ENCODE data around the gene MOB3B. TPM values are rescaled to one million over a fixed set of nuclear protein-coding genes. Genes with fewer than 3 reads are reported as not detected.

MOB3B gene
- total and polyA plus RNA-seq, 2 donors (not counting 1 experiment from before 2014, with no cell fraction given), result under 0.01 to 0.15 TPM

GRCh38 chr9:27304521-27304920 lies 225.1 kb downstream of the MOB3B start:
- TF ChIP-seq EZH2 (IDR thresholded peaks at IDR 0.05; ENCODE audit: low read length, missing control alignments), result no peak
- TF ChIP-seq, protein P1, sequence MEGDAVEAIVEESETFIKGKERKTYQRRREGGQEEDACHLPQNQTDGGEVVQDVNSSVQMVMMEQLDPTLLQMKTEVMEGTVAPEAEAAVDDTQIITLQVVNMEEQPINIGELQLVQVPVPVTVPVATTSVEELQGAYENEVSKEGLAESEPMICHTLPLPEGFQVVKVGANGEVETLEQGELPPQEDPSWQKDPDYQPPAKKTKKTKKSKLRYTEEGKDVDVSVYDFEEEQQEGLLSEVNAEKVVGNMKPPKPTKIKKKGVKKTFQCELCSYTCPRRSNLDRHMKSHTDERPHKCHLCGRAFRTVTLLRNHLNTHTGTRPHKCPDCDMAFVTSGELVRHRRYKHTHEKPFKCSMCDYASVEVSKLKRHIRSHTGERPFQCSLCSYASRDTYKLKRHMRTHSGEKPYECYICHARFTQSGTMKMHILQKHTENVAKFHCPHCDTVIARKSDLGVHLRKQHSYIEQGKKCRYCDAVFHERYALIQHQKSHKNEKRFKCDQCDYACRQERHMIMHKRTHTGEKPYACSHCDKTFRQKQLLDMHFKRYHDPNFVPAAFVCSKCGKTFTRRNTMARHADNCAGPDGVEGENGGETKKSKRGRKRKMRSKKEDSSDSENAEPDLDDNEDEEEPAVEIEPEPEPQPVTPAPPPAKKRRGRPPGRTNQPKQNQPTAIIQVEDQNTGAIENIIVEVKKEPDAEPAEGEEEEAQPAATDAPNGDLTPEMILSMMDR (conservative IDR thresholded peaks at IDR 0.05 in 1 of 2, IDR thresholded peaks at IDR 0.05 in 1 of 2; ENCODE audit: low read depth in 1 of 2, low read length in 2 of 2), result no peak
- H3K79me2 ChIP-seq (ENCODE audit: control insufficient read depth, insufficient read depth, low read length), result no peaks in the 10 kb centered on the region
- no peak overlapping the region for H3K27ac ChIP-seq (ENCODE audit: insufficient read depth, low read length)
- no peak overlapping the region for H3K9ac ChIP-seq (ENCODE audit: insufficient read depth, low read length)
- no peak overlapping the region for H3K4me3 ChIP-seq (replicated peaks in 1 of 4; ENCODE audit: control extremely low read depth in 1 of 4, insufficient read depth in 1 of 4, low read depth in 3 of 4, low read length in 4 of 4)
- no peaks in the 10 kb centered on the region for H3K4me1 ChIP-seq (ENCODE audit: control insufficient read depth, extremely low read depth, insufficient read depth, low read length)
- no peak for DNase-seq (ENCODE audit: low read depth in 2 of 2)
- H3K4me2 ChIP-seq (ENCODE audit: extremely low read depth, insufficient read depth, low read length), result no peak overlapping the region
- H3K27me3 ChIP-seq (ENCODE audit: control insufficient read depth, insufficient read depth, low read length), result no peaks in the 10 kb centered on the region
- H3K9me3 ChIP-seq (ENCODE audit: control insufficient read depth, insufficient read depth, low read depth, low read length), result no peaks in the 10 kb centered on the region
- H3K36me3 ChIP-seq (ENCODE audit: control insufficient read depth, insufficient read depth, low read length), result no peaks in the 10 kb centered on the region
- no peak overlapping the region for H2AFZ ChIP-seq (ENCODE audit: low read length)
- H4K20me1 ChIP-seq (ENCODE audit: control insufficient read depth, extremely low read depth, insufficient read depth, low read length), result no peaks in the 10 kb centered on the region

- H3K27me3 ChIP-seq (ENCODE audit: control insufficient read depth, insufficient read depth, low read length), result no peaks in the 10 kb centered on the region
- H3K9ac ChIP-seq (ENCODE audit: insufficient read depth, low read length), result no peak overlapping the region
- H3K27ac ChIP-seq (ENCODE audit: insufficient read depth, low read length), result no peak overlapping the region
- no peaks in the 10 kb centered on the region for H3K79me2 ChIP-seq (ENCODE audit: control insufficient read depth, insufficient read depth, low read length)
- H2AFZ ChIP-seq (ENCODE audit: low read length), result no peak overlapping the region
- H4K20me1 ChIP-seq (ENCODE audit: control insufficient read depth, extremely low read depth, insufficient read depth, low read length), result no peaks in the 10 kb centered on the region
- H3K4me3 ChIP-seq (replicated peaks in 1 of 4; ENCODE audit: control extremely low read depth in 1 of 4, insufficient read depth in 1 of 4, low read depth in 3 of 4, low read length in 4 of 4), result no peak overlapping the region
- no peak for TF ChIP-seq EZH2 (IDR thresholded peaks at IDR 0.05; ENCODE audit: low read length, missing control alignments)
- TF ChIP-seq, protein P1 (conservative IDR thresholded peaks at IDR 0.05 in 1 of 2, IDR thresholded peaks at IDR 0.05 in 1 of 2; ENCODE audit: low read depth in 1 of 2, low read length in 2 of 2), result no peak
- H3K4me2 ChIP-seq (ENCODE audit: extremely low read depth, insufficient read depth, low read length), result no peak overlapping the region
- no peak for DNase-seq (ENCODE audit: low read depth in 2 of 2)
- H3K9me3 ChIP-seq (ENCODE audit: control insufficient read depth, insufficient read depth, low read depth, low read length), result no peaks in the 10 kb centered on the region
- no peaks in the 10 kb centered on the region for H3K36me3 ChIP-seq (ENCODE audit: control insufficient read depth, insufficient read depth, low read length)
- H3K4me1 ChIP-seq (ENCODE audit: control insufficient read depth, extremely low read depth, insufficient read depth, low read length), result no peaks in the 10 kb centered on the region
These were observed 226.4 kb downstream of the MOB3B start for GRCh38 chr9:27303219-27303618.

GRCh38 chr9:27297050-27297449 lies 232.6 kb downstream of the MOB3B start, which contains the start of gene EQTN:
TSS of gene EQTN (minus strand) at chr9:27297150. CDS start at chr9:27297055, 95 bp downstream.
- Histone ChIP-seq H3K4me3 (replicated peaks in 1 of 4; ENCODE audit: control extremely low read depth in 1 of 4, insufficient read depth in 1 of 4, low read depth in 3 of 4, low read length in 4 of 4) (no peak within 1 kb of the TSS), H4K20me1 (ENCODE audit: control insufficient read depth, extremely low read depth, insufficient read depth, low read length) (no peaks in the 10 kb centered on the region), H3K4me2 (ENCODE audit: extremely low read depth, insufficient read depth, low read length) (no peak within 1 kb of the TSS), H3K4me1 (ENCODE audit: control insufficient read depth, extremely low read depth, insufficient read depth, low read length) (no peaks in the 10 kb centered on the region), H3K9ac (ENCODE audit: insufficient read depth, low read length) (no peak within 1 kb of the TSS), H3K79me2 (ENCODE audit: control insufficient read depth, insufficient read depth, low read length) (no peaks in the 10 kb centered on the region), H3K36me3 (ENCODE audit: control insufficient read depth, insufficient read depth, low read length) (no peaks in the 10 kb centered on the region), H3K27ac (ENCODE audit: insufficient read depth, low read length) (no peak within 1 kb of the TSS), H3K9me3 (ENCODE audit: control insufficient read depth, insufficient read depth, low read depth, low read length) (no peaks in the 10 kb centered on the region), H3K27me3 (ENCODE audit: control insufficient read depth, insufficient read depth, low read length) (no peaks in the 10 kb centered on the region), H2AFZ (ENCODE audit: low read length) (no peak within 1 kb of the TSS)
- no peak for DNase-seq (ENCODE audit: low read depth in 2 of 2)
- TF ChIP-seq, protein P1 (conservative IDR thresholded peaks at IDR 0.05 in 1 of 2, IDR thresholded peaks at IDR 0.05 in 1 of 2; ENCODE audit: low read depth in 1 of 2, low read length in 2 of 2), result no peak
- TF ChIP-seq EZH2 (IDR thresholded peaks at IDR 0.05; ENCODE audit: low read length, missing control alignments), result no peak
